Measurements from ENCODE around the gene TBC1D14.

The TBC1D14 gene

DNA sequence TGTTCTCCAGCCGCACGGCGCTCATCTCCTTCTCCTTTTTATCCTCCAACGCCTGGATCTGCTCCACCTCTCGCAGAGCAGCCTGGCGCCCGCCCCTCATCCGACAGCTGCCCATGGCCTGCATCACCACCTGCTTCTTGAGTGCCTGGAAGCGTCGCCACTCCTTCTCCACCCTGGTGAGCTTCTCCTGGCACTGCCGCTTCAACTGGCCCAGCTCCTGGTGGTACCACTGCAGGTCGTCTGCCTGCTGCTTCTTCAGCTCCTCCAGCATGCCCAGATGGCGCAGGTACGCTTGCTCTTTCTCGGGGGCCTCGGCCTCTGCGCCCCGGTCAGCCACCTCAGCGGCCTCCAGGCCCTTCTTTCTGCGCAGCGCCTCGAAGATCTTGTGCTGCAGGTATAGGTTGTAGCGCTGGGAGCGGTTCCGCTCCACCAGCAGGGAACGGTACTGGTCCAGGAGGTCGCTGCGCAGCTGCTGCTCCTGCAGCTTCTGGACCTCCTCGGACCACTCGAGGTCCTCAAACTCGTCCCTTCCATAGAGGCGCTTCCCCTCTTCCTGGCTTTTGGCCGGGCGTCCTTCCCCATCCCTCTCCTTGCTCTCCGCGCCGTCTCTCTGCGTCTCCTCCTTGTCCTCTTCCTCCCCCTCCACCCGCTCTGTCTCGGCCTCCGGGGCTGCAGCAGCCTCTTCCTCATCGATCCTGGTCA, 132.3 kb downstream of the TBC1D14 start:
- no peak for DNase-seq
- in situ Hi-C loops (cut with HindIII; ENCODE audit: low pct_ligation_motif_present, low pct_unique_long_range_greater_than_20kb, low sequenced_read_pairs), result no loop called here

DNA sequence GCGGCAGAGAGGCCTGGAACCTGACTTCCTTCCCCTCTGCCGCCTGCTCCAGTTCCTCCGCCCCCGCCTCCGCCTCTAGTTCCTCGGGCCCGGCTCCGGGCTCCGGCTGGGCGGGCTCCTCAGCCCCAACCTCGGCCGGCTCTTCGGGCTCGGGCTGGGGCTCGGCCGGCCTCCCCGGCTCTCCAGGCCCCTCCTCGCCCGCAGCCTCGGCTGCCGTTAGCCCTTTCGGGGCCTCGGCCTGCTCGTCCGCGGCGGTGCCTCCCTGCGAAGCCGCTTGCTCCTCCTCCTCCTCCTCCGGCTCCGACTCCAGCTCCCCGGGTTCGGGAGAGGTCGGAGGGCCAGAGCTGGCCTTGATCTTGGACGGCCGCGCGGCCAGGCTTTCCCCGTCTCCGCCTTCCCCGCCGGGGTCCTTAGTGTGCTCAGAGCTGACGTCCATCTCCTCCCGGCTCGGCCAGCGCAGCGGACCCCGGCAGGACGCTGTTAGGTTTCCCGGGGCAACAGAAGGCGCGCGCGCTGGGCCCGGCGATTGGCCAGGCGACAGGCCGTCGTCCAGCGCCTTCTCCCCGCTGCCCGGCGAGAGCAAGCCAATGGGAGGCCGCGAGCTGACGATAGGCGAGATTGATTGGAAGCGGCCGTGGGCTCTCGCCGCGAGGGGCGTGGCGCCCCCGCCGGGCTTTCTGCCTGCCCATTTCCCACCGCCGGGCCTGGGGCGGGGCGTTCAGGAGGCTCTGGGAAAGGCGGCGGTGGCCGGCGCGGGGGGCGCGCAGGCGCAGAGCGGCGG, 133.1 kb downstream of the TBC1D14 start:
- peak; percentile 95 for DNase-seq
- in situ Hi-C loops (cut with HindIII; ENCODE audit: low pct_ligation_motif_present, low pct_unique_long_range_greater_than_20kb, low sequenced_read_pairs), result no loop called here

DNA sequence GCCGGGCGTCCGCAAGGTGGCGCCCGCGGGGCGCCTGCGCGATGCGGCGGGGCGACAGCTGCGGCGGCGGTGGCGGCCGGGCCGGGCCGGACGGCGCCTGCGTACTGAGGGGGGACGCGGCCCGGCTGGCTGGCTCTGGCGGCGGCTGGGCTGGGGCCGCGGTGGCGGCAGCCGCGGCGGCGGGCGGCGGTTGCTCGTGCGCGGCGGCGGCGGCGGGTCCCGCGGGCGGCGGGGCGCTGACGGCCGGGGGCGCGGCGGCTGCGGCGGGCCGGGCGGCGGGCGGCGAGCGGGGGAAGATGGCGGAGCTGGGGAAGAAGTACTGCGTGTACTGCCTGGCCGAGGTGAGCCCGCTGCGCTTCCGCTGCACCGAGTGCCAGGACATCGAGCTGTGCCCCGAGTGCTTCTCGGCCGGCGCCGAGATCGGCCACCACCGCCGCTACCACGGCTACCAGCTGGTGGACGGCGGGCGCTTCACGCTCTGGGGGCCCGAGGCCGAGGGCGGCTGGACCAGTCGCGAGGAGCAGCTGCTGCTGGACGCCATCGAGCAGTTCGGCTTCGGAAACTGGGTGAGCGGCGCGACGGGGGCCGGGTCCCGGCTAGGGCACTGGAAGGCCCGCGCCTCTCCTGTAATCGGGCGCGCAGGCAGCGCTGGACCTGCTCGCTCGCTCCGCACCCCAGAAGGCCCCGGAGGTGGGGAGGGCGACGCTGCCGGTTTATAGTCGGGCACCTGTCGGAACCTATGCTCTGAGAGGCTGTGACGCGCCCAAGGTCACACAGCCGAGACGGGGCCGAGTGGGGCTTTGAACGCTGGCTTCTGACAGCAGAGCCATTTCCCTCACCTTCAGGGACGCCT, 133.9 kb downstream of the TBC1D14 start, which contains the start of gene TADA2B:
TSS of gene TADA2B (plus strand) at position 89 of the 853 bp plus-strand sequence. CDS start at position 297, 208 bp downstream.
- in situ Hi-C loops (cut with HindIII; ENCODE audit: low pct_ligation_motif_present, low pct_unique_long_range_greater_than_20kb, low sequenced_read_pairs), result no loop called here

DNA sequence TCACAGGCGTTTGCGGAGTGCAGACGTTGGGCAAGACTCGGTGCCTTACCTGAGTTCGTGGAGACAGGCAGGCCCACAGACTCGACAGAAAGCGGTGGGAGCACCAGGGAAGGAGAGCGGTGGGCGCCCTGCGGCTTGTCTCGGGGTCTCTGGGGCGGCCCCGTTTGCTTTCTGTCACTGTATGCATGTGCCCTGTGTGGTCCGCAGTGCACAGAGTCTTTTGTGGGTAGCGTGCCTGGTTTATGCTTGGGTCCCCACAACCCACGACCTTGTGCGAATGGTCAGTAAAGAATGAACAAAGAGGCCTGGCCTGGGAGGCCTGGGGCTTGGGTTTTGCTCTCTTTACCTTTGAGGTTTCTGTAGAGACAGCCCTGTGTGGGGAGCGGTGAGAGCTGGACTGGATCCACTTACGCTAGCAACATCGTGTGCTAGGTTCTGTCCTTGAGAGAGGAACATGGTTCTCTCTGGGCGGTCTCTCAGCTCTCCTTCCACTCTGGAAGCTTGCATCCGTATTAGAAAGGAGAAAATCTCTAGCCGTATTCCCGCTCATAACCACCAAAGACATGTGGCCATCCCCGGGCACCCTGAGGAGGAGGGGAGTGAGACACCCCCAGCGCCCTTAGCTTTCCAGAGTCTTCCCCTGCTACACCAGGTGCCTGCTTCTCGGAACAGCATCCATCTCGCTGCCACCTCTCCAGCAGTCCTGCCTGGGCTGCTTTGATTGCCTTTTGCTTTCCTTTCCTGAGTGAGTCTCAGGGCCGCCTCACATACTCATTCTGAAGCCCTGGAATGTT, 134.7 kb downstream of the TBC1D14 start:
- in situ Hi-C loops (cut with HindIII; ENCODE audit: low pct_ligation_motif_present, low pct_unique_long_range_greater_than_20kb, low sequenced_read_pairs), result no loop called here
- DNase-seq, result peak; percentile 15

More for the DNA sequence above, 133.9 kb downstream of the TBC1D14 start, which contains the start of gene TADA2B:
- DNase-seq, result peak; percentile 22

DNA sequence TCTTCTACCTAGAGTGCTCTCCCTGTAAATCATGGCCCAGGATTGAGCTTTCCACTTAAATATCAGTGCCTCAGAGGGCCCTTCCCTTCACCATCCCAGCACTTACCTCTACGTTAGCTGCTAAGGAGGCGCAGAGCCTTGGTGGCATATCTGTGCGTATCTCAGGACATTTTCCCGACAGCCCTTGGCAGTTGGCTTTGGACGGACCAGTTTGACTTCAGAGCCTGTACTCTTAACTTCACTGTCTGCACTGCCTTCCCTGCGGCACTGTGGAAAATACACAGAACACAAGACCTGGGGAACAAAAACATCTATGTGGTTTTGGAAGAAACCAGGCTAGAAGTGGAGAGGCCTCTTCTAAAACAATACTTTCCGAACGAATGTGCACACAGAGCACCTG, 135.9 kb downstream of the TBC1D14 start:
- no peak for DNase-seq
- in situ Hi-C loops (cut with HindIII; ENCODE audit: low pct_ligation_motif_present, low pct_unique_long_range_greater_than_20kb, low sequenced_read_pairs), result no loop called here

DNA sequence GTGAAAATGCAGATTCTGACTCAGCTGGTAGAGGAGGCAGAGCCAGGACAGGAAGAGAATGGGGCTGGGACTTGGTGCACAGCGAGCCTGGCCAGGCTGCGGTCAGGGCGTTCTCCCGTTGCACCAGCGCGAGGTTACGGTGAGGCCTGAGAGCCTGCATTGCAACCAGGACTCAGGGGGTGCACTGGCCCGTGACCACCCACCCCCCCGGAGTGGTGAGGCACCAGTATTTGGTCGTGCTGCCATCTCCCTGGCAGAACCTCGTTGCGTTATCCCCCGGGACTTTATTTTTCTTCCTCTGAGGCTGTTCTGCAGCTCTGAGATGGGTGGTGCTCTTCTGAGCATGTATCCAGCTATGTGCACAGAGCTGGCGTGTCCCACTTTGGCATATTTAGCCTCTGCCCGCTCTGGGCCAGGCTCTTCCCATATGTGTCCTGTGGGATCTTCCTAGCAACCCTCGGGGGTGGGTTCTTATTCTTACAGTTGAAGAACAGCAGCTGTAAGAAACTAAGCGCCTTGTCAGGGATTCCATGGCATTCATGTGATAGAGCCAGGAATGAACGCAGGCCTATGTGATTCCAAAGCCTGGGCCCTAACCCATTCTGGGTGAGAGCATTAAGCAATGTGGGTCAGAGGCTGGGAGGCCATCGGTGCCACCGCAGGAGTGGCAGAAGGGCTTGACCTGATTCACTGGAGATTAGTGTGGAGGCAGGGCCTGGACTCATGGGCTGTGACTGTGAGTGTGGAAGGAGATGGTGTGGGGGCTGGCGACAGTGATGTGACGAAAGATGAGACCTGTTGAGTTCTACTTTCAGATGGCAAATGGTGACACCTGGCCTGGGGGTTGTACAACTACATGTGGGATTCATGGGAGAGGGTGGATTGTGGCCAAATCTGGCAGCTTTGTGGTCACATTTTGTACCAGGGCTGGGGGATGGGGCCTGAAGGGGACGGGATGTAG, 136.6 kb downstream of the TBC1D14 start:
- peak; percentile 88 for DNase-seq
- in situ Hi-C loops (cut with HindIII; ENCODE audit: low pct_ligation_motif_present, low pct_unique_long_range_greater_than_20kb, low sequenced_read_pairs), result no loop called here

DNA sequence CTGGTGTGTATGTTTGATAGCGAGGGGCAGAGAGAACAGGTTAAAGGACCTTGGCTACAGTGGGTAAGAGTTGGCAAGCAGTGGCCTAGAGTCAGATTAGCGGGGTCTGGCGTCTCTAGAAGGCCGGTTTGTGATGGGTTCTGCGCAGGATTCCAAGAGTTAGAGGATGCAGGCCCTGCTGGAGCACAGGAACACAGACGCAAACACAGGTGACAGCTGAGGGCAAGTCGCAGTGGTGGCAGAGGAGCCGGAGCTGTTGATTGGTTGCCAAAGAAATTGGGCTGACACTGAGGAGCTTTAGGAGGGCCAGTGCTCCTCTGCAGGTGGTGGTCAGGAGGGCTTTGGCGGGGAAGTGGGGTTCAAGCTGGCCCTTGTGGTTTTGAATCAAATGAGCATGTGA, 137.3 kb downstream of the TBC1D14 start:
- in situ Hi-C loops (cut with HindIII; ENCODE audit: low pct_ligation_motif_present, low pct_unique_long_range_greater_than_20kb, low sequenced_read_pairs), result no loop called here

DNA sequence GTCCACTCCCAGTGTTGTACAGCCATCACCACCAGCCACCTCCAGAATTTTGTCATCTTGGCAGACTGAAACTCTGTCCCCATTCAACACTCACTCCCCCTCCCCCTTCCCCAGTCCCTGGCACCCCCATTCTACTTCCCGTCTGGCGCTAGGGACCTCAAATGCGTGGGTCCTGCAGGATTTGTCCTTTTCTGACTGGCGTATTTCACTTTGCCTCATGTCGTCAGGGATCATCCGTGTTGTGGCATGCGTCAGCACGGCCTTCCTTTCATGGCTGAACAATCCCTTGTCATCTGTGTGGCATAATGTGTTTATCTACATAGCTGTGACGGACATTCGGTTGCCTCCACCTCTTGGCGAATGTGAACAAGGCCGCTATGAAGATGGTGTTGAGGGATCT, 139.0 kb downstream of the TBC1D14 start:
- in situ Hi-C loops (cut with HindIII; ENCODE audit: low pct_ligation_motif_present, low pct_unique_long_range_greater_than_20kb, low sequenced_read_pairs), result no loop called here
- no peak for DNase-seq

More for the DNA sequence above, 137.3 kb downstream of the TBC1D14 start:
- no peak for DNase-seq

DNA sequence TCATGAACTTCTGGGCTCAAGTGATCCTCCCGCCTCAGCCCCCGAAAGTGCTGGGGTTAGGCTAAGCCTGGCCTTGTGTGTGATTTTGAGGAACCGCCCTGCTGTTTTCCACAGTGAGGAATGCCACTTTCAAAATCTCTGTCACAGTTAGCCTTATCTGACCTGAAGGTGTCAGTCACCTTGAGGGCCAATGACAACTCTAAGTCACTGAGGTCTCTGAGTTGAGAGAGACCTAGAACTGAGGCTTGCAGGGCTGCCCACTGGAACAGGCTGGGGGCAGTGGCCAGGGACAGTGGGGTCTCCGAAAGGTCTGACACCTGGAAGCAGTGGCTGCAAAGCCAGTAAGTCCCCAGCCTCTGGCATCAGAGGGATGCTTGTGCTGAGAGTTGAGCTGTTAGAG, 139.7 kb downstream of the TBC1D14 start:
- in situ Hi-C loops (cut with HindIII; ENCODE audit: low pct_ligation_motif_present, low pct_unique_long_range_greater_than_20kb, low sequenced_read_pairs), result no loop called here

DNA sequence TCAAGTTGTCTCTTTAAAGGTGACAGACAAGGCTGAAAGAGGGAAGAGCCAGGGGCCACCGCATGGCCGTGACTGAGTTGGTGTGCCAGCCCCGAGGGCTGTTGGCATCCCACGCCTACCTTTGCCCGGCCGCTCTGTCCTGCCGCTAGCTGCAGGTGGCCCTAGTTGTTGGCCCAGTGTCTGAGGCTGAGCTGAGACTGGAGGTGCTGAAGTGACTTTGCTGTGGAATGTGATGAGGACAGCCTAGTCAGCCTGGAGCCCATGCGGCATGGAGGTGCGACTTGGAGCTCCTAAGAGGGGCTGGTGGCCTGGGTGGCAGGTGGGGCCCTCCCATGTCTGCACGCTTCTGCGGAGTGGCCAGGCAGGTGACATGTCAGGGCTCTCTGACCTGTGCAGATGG, 140.1 kb downstream of the TBC1D14 start:
- DNase-seq, result no peak
- in situ Hi-C loops (cut with HindIII; ENCODE audit: low pct_ligation_motif_present, low pct_unique_long_range_greater_than_20kb, low sequenced_read_pairs), result no loop called here

More for the DNA sequence above, 139.7 kb downstream of the TBC1D14 start:
- DNase-seq, result no peak

DNA sequence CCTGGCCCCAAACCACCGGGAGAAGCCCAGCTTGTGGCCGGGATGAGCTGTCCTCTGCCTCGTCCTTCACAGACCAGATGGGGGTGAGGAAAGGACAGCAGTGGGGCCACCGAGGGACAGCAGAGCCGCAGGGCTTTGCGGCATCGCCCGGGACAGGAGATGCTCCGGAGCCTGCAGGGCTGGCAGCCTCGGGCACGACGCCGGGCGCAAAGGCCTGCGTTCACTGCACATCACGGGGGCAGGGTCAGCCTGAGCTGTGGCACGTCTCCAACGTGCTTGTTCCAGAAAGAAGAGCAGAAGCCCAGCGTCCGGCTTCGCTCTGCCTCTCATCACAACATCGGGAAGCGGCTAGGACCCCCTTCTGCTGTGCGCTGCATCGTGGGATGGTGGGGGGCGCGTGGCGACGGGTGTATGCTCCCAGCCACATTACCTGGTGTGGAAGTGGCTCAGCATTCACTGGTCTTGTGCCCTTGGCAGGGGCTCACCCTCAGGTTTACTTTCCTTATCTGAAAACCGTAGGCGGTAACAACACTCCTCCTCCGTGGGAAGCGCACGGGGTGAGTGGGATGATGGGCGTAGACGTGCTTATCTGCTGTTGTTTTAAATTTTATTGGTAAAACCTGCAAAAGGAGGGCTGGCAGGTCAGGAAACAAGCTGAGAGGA, 141.0 kb downstream of the TBC1D14 start:
- in situ Hi-C loops (cut with HindIII; ENCODE audit: low pct_ligation_motif_present, low pct_unique_long_range_greater_than_20kb, low sequenced_read_pairs), result no loop called here
- DNase-seq, result no peak

DNA sequence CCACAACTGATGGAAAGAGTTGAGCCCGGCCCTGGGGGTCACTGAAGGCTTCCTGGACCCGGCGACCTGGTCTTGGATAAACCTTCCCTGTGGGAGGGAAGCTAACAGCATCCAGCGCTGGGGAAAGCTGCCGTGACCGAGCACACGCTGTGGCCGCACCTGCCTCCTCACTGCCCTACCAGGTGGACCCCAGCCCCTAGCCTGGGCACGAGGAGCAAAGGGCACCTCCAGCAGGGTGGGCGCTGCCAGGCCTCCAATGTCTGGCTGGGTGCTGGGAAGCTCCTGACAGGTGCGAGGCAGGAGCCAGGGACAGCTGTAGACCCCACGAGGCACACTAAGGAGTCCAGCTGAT, 141.5 kb downstream of the TBC1D14 start:
- DNase-seq, result no peak
- in situ Hi-C loops (cut with HindIII; ENCODE audit: low pct_ligation_motif_present, low pct_unique_long_range_greater_than_20kb, low sequenced_read_pairs), result no loop called here

DNA sequence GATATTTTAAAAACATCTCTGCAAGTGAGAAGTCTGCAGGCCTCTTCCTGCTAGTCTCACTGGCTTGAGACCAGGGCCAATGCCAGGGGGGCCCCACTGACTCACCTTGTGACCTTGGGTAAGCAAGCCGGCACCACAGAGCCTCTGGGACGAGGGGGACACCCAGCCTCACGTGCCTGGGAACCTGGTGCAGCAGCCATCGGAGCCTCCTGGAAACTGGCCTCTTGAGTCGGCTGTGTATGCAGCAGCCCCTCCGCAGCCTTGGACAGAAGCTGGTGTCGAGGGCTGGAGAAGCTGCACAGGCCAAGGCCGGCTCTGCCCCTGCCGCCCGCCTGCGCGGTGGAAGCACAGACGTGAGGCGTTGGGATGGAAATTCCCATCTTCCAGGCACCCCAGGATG, 142.3 kb downstream of the TBC1D14 start:
- DNase-seq, result no peak
- in situ Hi-C loops (cut with HindIII; ENCODE audit: low pct_ligation_motif_present, low pct_unique_long_range_greater_than_20kb, low sequenced_read_pairs), result no loop called here

DNA sequence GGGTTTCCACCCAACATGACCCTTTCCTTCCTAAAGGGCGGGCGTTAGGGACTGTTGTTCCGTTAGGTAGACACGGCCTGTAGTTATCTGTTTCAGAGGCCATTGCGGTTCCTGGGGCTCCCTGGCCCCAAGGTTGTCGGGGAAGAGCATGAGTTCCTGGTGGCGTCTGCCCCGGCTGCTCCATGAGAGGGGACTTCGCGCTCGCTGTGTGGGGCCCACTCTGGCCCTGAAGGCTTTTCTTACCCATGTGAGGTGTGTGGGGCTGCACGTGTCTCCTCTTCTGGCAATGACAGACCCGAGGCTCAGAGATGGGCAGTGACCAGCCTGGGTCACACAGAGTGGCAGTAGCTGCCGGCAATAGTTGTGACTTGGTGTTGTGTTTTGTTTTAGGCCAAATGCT, 142.7 kb downstream of the TBC1D14 start:
- no peak for DNase-seq
- in situ Hi-C loops (cut with HindIII; ENCODE audit: low pct_ligation_motif_present, low pct_unique_long_range_greater_than_20kb, low sequenced_read_pairs), result no loop called here

DNA sequence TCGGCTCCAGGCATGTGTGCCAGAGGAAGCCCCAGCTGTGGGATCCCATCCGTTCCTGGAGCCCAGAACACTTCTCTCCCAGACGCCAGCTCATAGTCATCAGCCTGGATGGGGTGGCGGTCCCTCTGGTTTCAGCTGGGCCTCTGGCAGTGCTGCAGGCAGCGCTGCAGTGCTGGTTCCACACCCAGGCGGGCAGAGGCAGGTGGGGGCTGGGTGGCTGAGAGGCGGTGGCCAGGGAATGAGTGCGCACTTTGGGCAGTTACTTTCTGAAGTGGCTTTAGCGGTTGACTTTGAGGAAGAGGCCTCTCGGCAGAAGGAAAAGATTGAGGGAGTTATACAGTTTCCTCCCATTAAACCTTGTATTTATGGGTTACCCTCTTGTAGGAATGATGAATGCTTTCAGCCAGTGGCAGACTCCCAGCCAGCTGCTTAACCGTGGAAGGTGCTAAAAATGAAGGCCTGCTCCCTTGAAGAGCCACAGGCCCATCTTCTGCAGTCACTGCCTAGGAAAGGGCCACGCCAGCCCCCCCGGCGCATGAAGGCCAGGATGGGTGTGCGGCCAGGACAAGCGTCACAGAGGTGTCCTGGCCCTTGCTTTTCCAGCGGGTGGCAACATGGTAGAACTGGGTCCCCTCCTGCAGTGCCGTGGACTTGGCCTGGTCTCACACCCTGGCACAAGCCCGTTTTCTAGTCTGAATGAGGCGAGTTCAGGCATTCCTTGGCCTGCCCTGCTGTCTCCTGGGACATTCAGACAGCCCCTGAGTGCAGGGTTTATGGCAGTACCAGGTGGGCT, 143.5 kb downstream of the TBC1D14 start:
- in situ Hi-C loops (cut with HindIII; ENCODE audit: low pct_ligation_motif_present, low pct_unique_long_range_greater_than_20kb, low sequenced_read_pairs), result no loop called here
- DNase-seq, result no peak
